ENCODE results near the gene ZBTB42. TPM values are rescaled to one million over a fixed set of nuclear protein-coding genes. Genes with fewer than 3 reads are reported as not detected.

The ZBTB42 gene
- total and polyA plus RNA-seq, 2 of the 13 experiments (the other 11 are each of a cell fraction or from before 2014, with no cell fraction given) = 2.8 to 4.2 TPM

- TF ChIP-seq MAFF (IDR thresholded peaks at IDR 0.05; ENCODE audit: low read depth, low read length) (no peak), REL (CRISPR knock-in tag; conservative IDR thresholded peaks at IDR 0.05) (peak; percentile 89), ZNF225 (CRISPR knock-in tag; IDR thresholded peaks at IDR 0.05) (peak; percentile 70; the same call in 1 of the 2 replicates), CCDC6 (CRISPR knock-in tag; IDR thresholded peaks at IDR 0.05) (peak; percentile 95; the same call in 1 of the 2 replicates), CREB3 (CRISPR knock-in tag; IDR thresholded peaks at IDR 0.05) (no peak), CSRNP2 (CRISPR knock-in tag; conservative IDR thresholded peaks at IDR 0.05; ENCODE audit: low read depth) (no peak), ZNF616 (CRISPR knock-in tag; IDR thresholded peaks at IDR 0.05; ENCODE audit: low read depth) (0 out of 2 replicates have a peak, but pooled peaks have one; percentile 28), ZSCAN29 (CRISPR knock-in tag; conservative IDR thresholded peaks at IDR 0.05) (0 out of 2 replicates have a peak, but pooled peaks have one; percentile 27), HMG20B (CRISPR knock-in tag; conservative IDR thresholded peaks at IDR 0.05) (no peak), ZEB1 (IDR thresholded peaks at IDR 0.05; ENCODE audit: insufficient replicate concordance, low read depth) (no peak), ZNF614 (CRISPR knock-in tag; IDR thresholded peaks at IDR 0.05; ENCODE audit: borderline replicate concordance) (peak; percentile 22; the same call in 1 of the 2 replicates), KMT2A (CRISPR knock-in tag; IDR thresholded peaks at IDR 0.05) (no peak; the same call in 1 of the 2 replicates), FLYWCH1 (CRISPR knock-in tag; IDR thresholded peaks at IDR 0.05) (no peak), ZNF619 (CRISPR knock-in tag; IDR thresholded peaks at IDR 0.05) (peak; percentile 97), PCBP1 (IDR thresholded peaks at IDR 0.05; ENCODE audit: borderline replicate concordance, low read depth, low read length) (0 out of 2 replicates have a peak, but pooled peaks have one; percentile 85), TBL1XR1 (IDR thresholded peaks at IDR 0.05; ENCODE audit: borderline replicate concordance, low read length, partially characterized antibody) (no peak), ZNF234 (CRISPR knock-in tag; conservative IDR thresholded peaks at IDR 0.05) (no peak; the same call in 1 of the 2 replicates)
- TF ChIP-seq, protein P1, sequence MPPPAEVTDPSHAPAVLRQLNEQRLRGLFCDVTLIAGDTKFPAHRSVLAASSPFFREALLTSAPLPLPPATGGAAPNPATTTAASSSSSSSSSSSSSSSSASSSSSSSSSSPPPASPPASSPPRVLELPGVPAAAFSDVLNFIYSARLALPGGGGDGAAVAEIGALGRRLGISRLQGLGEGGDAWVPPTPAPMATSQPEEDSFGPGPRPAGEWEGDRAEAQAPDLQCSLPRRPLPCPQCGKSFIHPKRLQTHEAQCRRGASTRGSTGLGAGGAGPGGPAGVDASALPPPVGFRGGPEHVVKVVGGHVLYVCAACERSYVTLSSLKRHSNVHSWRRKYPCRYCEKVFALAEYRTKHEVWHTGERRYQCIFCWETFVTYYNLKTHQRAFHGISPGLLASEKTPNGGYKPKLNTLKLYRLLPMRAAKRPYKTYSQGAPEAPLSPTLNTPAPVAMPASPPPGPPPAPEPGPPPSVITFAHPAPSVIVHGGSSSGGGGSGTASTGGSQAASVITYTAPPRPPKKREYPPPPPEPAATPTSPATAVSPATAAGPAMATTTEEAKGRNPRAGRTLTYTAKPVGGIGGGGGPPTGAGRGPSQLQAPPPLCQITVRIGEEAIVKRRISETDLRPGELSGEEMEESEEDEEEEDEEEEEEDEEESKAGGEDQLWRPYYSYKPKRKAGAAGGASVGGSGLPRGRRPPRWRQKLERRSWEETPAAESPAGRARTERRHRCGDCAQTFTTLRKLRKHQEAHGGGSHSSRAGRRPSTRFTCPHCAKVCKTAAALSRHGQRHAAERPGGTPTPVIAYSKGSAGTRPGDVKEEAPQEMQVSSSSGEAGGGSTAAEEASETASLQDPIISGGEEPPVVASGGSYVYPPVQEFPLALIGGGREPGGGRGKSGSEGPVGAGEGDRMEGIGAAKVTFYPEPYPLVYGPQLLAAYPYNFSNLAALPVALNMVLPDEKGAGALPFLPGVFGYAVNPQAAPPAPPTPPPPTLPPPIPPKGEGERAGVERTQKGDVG (CRISPR knock-in tag; IDR thresholded peaks at IDR 0.05; ENCODE audit: borderline replicate concordance) = no peak
- TF ChIP-seq, protein P2, sequence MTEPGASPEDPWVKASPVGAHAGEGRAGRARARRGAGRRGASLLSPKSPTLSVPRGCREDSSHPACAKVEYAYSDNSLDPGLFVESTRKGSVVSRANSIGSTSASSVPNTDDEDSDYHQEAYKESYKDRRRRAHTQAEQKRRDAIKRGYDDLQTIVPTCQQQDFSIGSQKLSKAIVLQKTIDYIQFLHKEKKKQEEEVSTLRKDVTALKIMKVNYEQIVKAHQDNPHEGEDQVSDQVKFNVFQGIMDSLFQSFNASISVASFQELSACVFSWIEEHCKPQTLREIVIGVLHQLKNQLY (CRISPR knock-in tag; IDR thresholded peaks at IDR 0.05) = no peak
- TF ChIP-seq, protein P3, sequence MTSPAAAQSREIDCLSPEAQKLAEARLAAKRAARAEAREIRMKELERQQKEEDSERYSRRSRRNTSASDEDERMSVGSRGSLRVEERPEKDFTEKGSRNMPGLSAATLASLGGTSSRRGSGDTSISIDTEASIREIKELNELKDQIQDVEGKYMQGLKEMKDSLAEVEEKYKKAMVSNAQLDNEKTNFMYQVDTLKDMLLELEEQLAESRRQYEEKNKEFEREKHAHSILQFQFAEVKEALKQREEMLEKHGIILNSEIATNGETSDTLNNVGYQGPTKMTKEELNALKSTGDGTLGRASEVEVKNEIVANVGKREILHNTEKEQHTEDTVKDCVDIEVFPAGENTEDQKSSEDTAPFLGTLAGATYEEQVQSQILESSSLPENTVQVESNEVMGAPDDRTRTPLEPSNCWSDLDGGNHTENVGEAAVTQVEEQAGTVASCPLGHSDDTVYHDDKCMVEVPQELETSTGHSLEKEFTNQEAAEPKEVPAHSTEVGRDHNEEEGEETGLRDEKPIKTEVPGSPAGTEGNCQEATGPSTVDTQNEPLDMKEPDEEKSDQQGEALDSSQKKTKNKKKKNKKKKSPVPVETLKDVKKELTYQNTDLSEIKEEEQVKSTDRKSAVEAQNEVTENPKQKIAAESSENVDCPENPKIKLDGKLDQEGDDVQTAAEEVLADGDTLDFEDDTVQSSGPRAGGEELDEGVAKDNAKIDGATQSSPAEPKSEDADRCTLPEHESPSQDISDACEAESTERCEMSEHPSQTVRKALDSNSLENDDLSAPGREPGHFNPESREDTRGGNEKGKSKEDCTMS (CRISPR knock-in tag; conservative IDR thresholded peaks at IDR 0.05) = no peak
Measured at GRCh38 chr14:104752735-104753527, 48.0 kb upstream of the ZBTB42 start, which contains the start of gene SIVA1 (continued).

Measured in HepG2 (cell line).